PC-3 (cell line): ENCODE results near the gene HTR3D. TPM values are rescaled to one million over a fixed set of nuclear protein-coding genes. Genes with fewer than 3 reads are reported as not detected.
"Not testable (repeated sequence)": the region's sequence is repeated elsewhere in the genome, so short reads cannot be mapped to it uniquely, and the experiment has no call there.

Experiments
- ATAC-seq: fragments of 200-7000 bp; cut with Tn5 transposase; 2 replicates; pipeline ENCODE4 v1.9.1; 2020; ENCODE audit warnings: mild to moderate bottlenecking, moderate library complexity
- BruUV-seq: library from RNA; stranded (reverse); fragments of 400-500 nt; replicated peaks from 2 replicates; lab custom pipeline; 2021; lab: Mats Ljungman, UMichigan
- CTCF ChIA-PET: fragments of 300-600 bp; sonication (Branson Sonifier 250); formaldehyde crosslinking; loops from one replicate; lab custom pipeline; 2022; ENCODE audit warnings: antibody characterized with exemption; lab: Charles Lee
- POLR2A ChIA-PET: fragments of 300-600 bp; sonication (Branson Sonifier 250); formaldehyde crosslinking; loops from one replicate; lab custom pipeline; 2022; ENCODE audit warnings: antibody characterized with exemption; ENCODE audit not compliant: unreplicated experiment; lab: Charles Lee
- DNase-seq: peaks from one replicate; pipeline ENCODE4 v3.0.0-alpha.2; 2015
- H2AFZ ChIP-seq: fragments of 300-600 bp; sonication (generic); 2 replicates; pipeline ENCODE4 v1.6.0; 2016; ENCODE audit warnings: antibody characterized with exemption, low read length
- H3F3A ChIP-seq: fragments of 300-600 bp; sonication (generic); one replicate; pipeline ENCODE4 v1.6.0; 2017; ENCODE audit warnings: antibody characterized with exemption, low read length, control low read depth, mild to moderate bottlenecking; ENCODE audit not compliant: unreplicated experiment
- H3K27ac ChIP-seq: fragments of 300-600 bp; sonication (generic); 2 replicates; pipeline ENCODE4 v1.5.1; 2016; ENCODE audit warnings: mild to moderate bottlenecking, low read length
- H3K27me3 ChIP-seq: fragments of 300-600 bp; sonication (generic); 2 replicates; pipeline ENCODE4 v1.6.1; 2016; ENCODE audit warnings: low read length, mixed read lengths
- H3K36me3 ChIP-seq: fragments of 300-600 bp; sonication (generic); 2 replicates; pipeline ENCODE4 v1.6.1; 2016; ENCODE audit warnings: low read depth, mixed run types, low read length, mixed read lengths
- H3K4me1 ChIP-seq: fragments of 300-600 bp; sonication (generic); 2 replicates; pipeline ENCODE4 v1.5.1; 2016; ENCODE audit warnings: low read length; ENCODE audit not compliant: insufficient read depth
- H3K4me2 ChIP-seq: fragments of 300-600 bp; sonication (generic); 2 replicates; pipeline ENCODE4 v1.6.0; 2016; ENCODE audit warnings: low read length
- H3K4me3 ChIP-seq: fragments of 300-600 bp; sonication (generic); 2 replicates; pipeline ENCODE4 v1.5.1; 2016; ENCODE audit warnings: mild to moderate bottlenecking, low read length, mixed read lengths
- H3K79me2 ChIP-seq: fragments of 300-600 bp; sonication (generic); 2 replicates; pipeline ENCODE4 v1.6.1; 2017; ENCODE audit warnings: low read length, mixed read lengths
- H3K9ac ChIP-seq: fragments of 300-600 bp; sonication (generic); 2 replicates; pipeline ENCODE4 v1.6.0; 2016; ENCODE audit warnings: mild to moderate bottlenecking, low read length
- H3K9me2 ChIP-seq: fragments of 300-600 bp; sonication (generic); replicated peaks from 2 replicates; pipeline ENCODE4 v1.6.1; 2016; ENCODE audit warnings: mixed run types, low read length, mixed read lengths
- H3K9me3 ChIP-seq: fragments of 300-600 bp; sonication (generic); 2 replicates; pipeline ENCODE4 v1.6.1; 2016; ENCODE audit warnings: low read length, mixed read lengths
- H4K20me1 ChIP-seq: fragments of 300-600 bp; sonication (generic); 2 replicates; pipeline ENCODE4 v1.6.1; 2016; ENCODE audit warnings: low read length, mixed read lengths
- EZH2 ChIP-seq: fragments of 300-600 bp; sonication (generic); IDR thresholded peaks from one replicate; pipeline ENCODE4 v1.6.1; 2017; ENCODE audit warnings: antibody characterized with exemption, mild to moderate bottlenecking, low read length; ENCODE audit not compliant: unreplicated experiment
- EZH2phosphoT487 ChIP-seq: fragments of 300-600 bp; sonication (generic); IDR thresholded peaks from 2 replicates; pipeline ENCODE4 v1.6.1; 2018; ENCODE audit warnings: mild to moderate bottlenecking, antibody characterized with exemption, low read length, borderline replicate concordance
- intact Hi-C: fragments of 100-400 bp; cut with micrococcal nuclease; formaldehyde crosslinking; loops from 2 replicates; pipeline ENCODE4 v1.9.0; 2023
- total RNA-seq: library from RNA; depleted of rRNA; stranded (reverse); fragments of >200 nt; gene quantifications from 2 replicates; pipeline ENCODE4 v1.2.3, GENCODE V29; 2014
- TF ChIP-seq, protein P1 (sequence below): fragments of 300-600 bp; sonication (generic); conservative IDR thresholded peaks from 2 replicates; pipeline ENCODE4 v1.5.1; 2017; ENCODE audit warnings: antibody characterized with exemption, low read depth, mild to moderate bottlenecking, low read length

Gene HTR3D
- total RNA-seq, 1 experiment from 2014 or later = not detected

DNA sequence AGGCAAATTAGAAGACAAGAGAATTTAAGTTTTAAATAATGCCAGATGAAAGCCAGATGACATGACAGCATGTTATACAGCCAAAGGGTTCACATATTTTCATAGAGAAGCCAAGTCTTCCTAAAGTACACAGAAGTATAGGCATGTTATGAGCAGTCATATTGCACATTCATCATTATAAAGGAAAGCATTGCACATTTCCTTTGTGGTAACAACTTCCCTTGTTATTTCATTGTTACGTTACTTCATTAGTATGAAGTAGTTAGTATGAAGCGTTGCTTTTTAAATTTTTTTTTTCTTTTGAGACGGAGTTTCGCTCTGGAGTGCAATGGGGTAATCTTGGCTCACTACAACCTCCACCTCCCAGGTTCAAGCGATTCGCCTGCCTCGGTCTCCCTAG, 9.2 kb upstream of the HTR3D start:
- H4K20me1 ChIP-seq = no peaks in the 10 kb centered on the region
- TF ChIP-seq, protein P1, sequence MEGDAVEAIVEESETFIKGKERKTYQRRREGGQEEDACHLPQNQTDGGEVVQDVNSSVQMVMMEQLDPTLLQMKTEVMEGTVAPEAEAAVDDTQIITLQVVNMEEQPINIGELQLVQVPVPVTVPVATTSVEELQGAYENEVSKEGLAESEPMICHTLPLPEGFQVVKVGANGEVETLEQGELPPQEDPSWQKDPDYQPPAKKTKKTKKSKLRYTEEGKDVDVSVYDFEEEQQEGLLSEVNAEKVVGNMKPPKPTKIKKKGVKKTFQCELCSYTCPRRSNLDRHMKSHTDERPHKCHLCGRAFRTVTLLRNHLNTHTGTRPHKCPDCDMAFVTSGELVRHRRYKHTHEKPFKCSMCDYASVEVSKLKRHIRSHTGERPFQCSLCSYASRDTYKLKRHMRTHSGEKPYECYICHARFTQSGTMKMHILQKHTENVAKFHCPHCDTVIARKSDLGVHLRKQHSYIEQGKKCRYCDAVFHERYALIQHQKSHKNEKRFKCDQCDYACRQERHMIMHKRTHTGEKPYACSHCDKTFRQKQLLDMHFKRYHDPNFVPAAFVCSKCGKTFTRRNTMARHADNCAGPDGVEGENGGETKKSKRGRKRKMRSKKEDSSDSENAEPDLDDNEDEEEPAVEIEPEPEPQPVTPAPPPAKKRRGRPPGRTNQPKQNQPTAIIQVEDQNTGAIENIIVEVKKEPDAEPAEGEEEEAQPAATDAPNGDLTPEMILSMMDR = no peak
- no peak for TF ChIP-seq EZH2phosphoT487
- TF ChIP-seq EZH2 = no peak
- ATAC-seq = no peak
- no peak overlapping the region for H3K4me2 ChIP-seq
- H3K9ac ChIP-seq = no peak overlapping the region
- no TSS peak for BruUV-seq
- no peaks in the 10 kb centered on the region for H3K9me2 ChIP-seq
- no peaks in the 10 kb centered on the region for H3F3A ChIP-seq
- no peak for DNase-seq
- H3K4me1 ChIP-seq = peaks cover 4% of the 10 kb centered on the region; the same call in 1 of the 2 replicates
- no peaks in the 10 kb centered on the region for H3K9me3 ChIP-seq
- H3K27ac ChIP-seq = no peak overlapping the region
- peaks cover under 1% of the 10 kb centered on the region; the same call in 1 of the 2 replicates for H3K79me2 ChIP-seq
- CTCF ChIA-PET = no interaction called here
- H3K36me3 ChIP-seq = no peaks in the 10 kb centered on the region
- POLR2A ChIA-PET = interaction anchor here (0.8 kb wide), 1 partner anchor 282 kb away, joined by 6 read pairs; no protein-coding TSS in a partner anchor
- no peak overlapping the region for H3K4me3 ChIP-seq
- intact Hi-C loops = no loop called here
- H2AFZ ChIP-seq = no peak overlapping the region
- H3K27me3 ChIP-seq = no peaks in the 10 kb centered on the region

DNA sequence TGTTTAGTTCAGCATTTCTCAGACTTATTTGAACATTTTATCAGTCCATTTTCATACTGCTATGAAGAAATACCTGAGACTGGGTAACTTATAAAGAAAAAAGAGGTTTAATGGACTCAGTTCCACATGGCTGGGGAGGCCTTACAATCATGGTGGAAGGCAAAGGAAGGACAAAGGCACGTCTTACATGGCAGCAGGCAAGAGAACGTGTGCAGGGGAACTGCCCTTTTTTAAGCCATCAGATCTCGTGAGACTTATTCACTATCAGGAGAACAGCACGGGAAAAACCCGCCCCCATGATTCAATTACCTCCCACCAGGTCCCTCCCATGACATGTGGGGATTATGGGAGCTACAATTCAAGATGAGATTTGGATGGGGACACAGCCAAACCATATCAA, 6.3 kb upstream of the HTR3D start:
- H3K27ac ChIP-seq, DNase-seq, H2AFZ ChIP-seq, intact Hi-C loops, H3K9me3 ChIP-seq, H4K20me1 ChIP-seq, H3K79me2 ChIP-seq, H3K36me3 ChIP-seq, H3K9me2 ChIP-seq, POLR2A ChIA-PET, H3F3A ChIP-seq, ATAC-seq, CTCF ChIA-PET, BruUV-seq, H3K9ac ChIP-seq, H3K27me3 ChIP-seq, H3K4me2 ChIP-seq, H3K4me1 ChIP-seq, H3K4me3 ChIP-seq: not testable (repeated sequence)

DNA sequence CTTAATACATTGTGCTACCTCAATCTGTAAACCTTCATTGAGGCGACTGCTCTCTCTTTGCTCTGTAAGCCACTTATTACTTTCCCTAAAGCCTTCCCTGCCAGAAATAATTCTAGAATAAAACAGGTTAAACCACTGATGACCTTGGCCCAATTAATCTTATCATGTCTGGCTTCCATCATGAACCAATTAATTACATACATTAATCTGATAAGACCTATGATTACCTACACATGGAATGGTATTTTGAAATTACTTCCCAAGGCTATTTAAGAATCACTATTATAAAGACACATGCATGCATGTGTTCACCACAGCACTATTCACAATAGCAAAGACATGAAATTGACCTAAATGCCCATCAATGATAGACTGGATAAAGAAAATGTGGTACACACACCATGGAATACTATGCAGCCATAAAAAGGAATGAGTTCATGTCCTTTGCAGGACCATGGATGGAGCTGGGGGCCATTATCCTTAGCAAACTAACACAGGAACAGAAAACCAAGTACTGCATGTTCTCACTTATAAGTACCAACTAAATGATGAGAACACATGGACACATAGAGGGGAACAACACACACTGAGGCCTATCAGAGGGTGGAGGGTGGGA, 3.2 kb upstream of the HTR3D start:
- H3K4me3 ChIP-seq, CTCF ChIA-PET, H3K79me2 ChIP-seq, ATAC-seq, intact Hi-C loops, H3K9me3 ChIP-seq, H3K27ac ChIP-seq, H3F3A ChIP-seq, BruUV-seq, H3K27me3 ChIP-seq, H3K36me3 ChIP-seq, DNase-seq, H3K9me2 ChIP-seq, H2AFZ ChIP-seq, POLR2A ChIA-PET, H3K4me2 ChIP-seq, H4K20me1 ChIP-seq, H3K9ac ChIP-seq, H3K4me1 ChIP-seq: not testable (repeated sequence)

DNA sequence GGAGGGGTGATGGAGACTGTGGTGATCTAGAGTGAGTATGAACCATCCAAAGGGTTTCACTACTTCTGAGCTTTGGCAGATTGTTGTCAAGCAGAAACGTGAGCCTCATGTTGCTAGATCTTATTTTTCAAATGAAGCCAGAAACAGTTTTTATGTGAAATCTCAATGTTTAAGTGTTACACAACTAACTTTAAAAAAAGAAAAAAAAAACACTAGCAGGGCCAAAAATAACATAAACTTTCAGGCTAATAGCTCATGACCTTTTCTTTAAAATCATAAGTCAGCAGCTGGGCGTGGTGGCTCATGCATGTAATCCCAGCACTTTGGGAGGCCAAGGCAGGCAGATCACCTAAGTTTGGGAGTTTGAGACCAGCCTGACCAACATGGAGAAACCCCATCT, 2.1 kb upstream of the HTR3D start:
- BruUV-seq = no TSS peak
- DNase-seq (no peak), ATAC-seq (no peak)
- no peaks in the 10 kb centered on the region for H3K9me3 ChIP-seq
- H4K20me1 ChIP-seq = no peaks in the 10 kb centered on the region
- H2AFZ ChIP-seq = no peak overlapping the region
- no peaks in the 10 kb centered on the region for H3K9me2 ChIP-seq
- ChIA-PET POLR2A (no interaction called here), CTCF (no interaction called here)
- H3K4me3 ChIP-seq = no peak overlapping the region
- H3K9ac ChIP-seq = no peak overlapping the region
- no peaks in the 10 kb centered on the region for H3F3A ChIP-seq
- H3K27ac ChIP-seq = no peak overlapping the region
- H3K36me3 ChIP-seq = no peaks in the 10 kb centered on the region
- no peaks in the 10 kb centered on the region for H3K4me1 ChIP-seq
- TF ChIP-seq EZH2phosphoT487 = no peak
- TF ChIP-seq, protein P1 = no peak
- no peaks in the 10 kb centered on the region for H3K27me3 ChIP-seq
- no peaks in the 10 kb centered on the region for H3K79me2 ChIP-seq
- intact Hi-C loops = no loop called here
- H3K4me2 ChIP-seq = no peak overlapping the region
